Endothelial cell of umbilical vein (primary cell): ENCODE data around the gene C1QTNF8. TPM values are rescaled to one million over a fixed set of nuclear protein-coding genes. Genes with fewer than 3 reads are reported as not detected.

ENCODE experiments used
- BruUV-seq: library from RNA; stranded (reverse); fragments of 400-500 nt; replicated peaks from 2 replicates; lab custom pipeline; 2021; lab: Mats Ljungman, UMichigan
- CTCF ChIA-PET: fragments of 300-600, 350-600 bp; sonication (Branson Sonifier 250); formaldehyde crosslinking; loops from one replicate; lab custom pipeline; 2021; ENCODE audit warnings: antibody characterized with exemption, inconsistent platforms; lab: Charles Lee
- POLR2A ChIA-PET: fragments of 300-600, 350-600 bp; sonication (Branson Sonifier 250); formaldehyde crosslinking; loops from one replicate; lab custom pipeline; 2021; ENCODE audit warnings: antibody characterized with exemption, inconsistent platforms; lab: Charles Lee
- DNase-seq: peaks from one replicate; pipeline ENCODE4 v3.0.0-alpha.2; 2011; ENCODE audit warnings: low read depth, low spot score
- FAIRE-seq: peaks from 2 replicates; lab custom pipeline; 2011; peaks lifted over from hg19 to GRCh38; lab: Jason Lieb, UNC
- H2AFZ ChIP-seq: 2 replicates; pipeline ENCODE4 v1.6.0; 2012; ENCODE audit warnings: low read depth, low read length, control low read depth, inconsistent platforms
- H3K27ac ChIP-seq: 2 replicates; pipeline ENCODE4 v1.5.1; 2011; ENCODE audit warnings: low read depth, mild to moderate bottlenecking, control low read depth, low read length, moderate library complexity; ENCODE audit not compliant: insufficient read depth
- H3K27me3 ChIP-seq, 2 experiments: 2 replicates each; pipeline versions ENCODE4 v1.6.0 to v1.6.1; 2011; ENCODE audit warnings: low read length in 2 of 2, mixed read lengths in 1 of 2; ENCODE audit not compliant: control insufficient read depth in 2 of 2, insufficient read depth in 2 of 2
- H3K36me3 ChIP-seq, 2 experiments: 2 replicates in 1 of 2; 3 replicates in 1 of 2; pipeline ENCODE4 v1.5.1; 2011; ENCODE audit warnings: low read length in 2 of 2, mild to moderate bottlenecking in 1 of 2, moderate library complexity in 1 of 2; ENCODE audit not compliant: control insufficient read depth in 2 of 2, insufficient read depth in 2 of 2; ENCODE audit errors: extremely low read depth in 1 of 2
- H3K4me1 ChIP-seq: 3 replicates; pipeline ENCODE4 v1.5.1; 2011; ENCODE audit warnings: mild to moderate bottlenecking, low read length; ENCODE audit not compliant: control insufficient read depth, insufficient read depth; ENCODE audit errors: extremely low read depth
- H3K4me2 ChIP-seq: 2 replicates; pipeline ENCODE4 v1.6.1; 2011; ENCODE audit warnings: low read length, control low read depth, mixed read lengths; ENCODE audit not compliant: insufficient read depth
- H3K4me3 ChIP-seq, 3 experiments: fragments of 200-600 bp in 1 of 3; sonication (generic), shearing (Covaris generic) in 1 of 3; replicated peaks in 1 of 3; 2 replicates each; pipeline ENCODE4 v1.5.1; 2011 to 2016; ENCODE audit warnings: control low read depth in 3 of 3, low read length in 3 of 3, mild to moderate bottlenecking in 2 of 3, inconsistent platforms in 1 of 3, low read depth in 1 of 3, moderate library complexity in 1 of 3; ENCODE audit not compliant: insufficient read depth in 1 of 3
- H3K79me2 ChIP-seq: 2 replicates; pipeline ENCODE4 v1.6.0; 2012; ENCODE audit warnings: low read length, inconsistent platforms; ENCODE audit not compliant: control insufficient read depth, insufficient read depth
- H3K9ac ChIP-seq: replicated peaks from 2 replicates; pipeline ENCODE3; 2011; ENCODE audit warnings: low read length, control low read depth; ENCODE audit not compliant: insufficient read depth; ENCODE audit errors: extremely low read depth
- H3K9me1 ChIP-seq: replicated peaks from 3 replicates; pipeline ENCODE4 v1.6.0; 2011; ENCODE audit warnings: mild to moderate bottlenecking, low read length; ENCODE audit not compliant: control insufficient read depth, insufficient read depth; ENCODE audit errors: extremely low read depth
- H3K9me3 ChIP-seq: replicated peaks from 2 replicates; pipeline ENCODE4 v1.5.1; 2012; ENCODE audit warnings: low read length, inconsistent platforms; ENCODE audit not compliant: control insufficient read depth, insufficient read depth
- H4K20me1 ChIP-seq: replicated peaks from 2 replicates; pipeline ENCODE3; 2011; ENCODE audit warnings: mild to moderate bottlenecking, low read length; ENCODE audit not compliant: control insufficient read depth, insufficient read depth; ENCODE audit errors: extremely low read depth
- EZH2 ChIP-seq: IDR thresholded peaks from 2 replicates; pipeline ENCODE4 v1.6.1; 2012; ENCODE audit warnings: borderline replicate concordance, low read depth, mild to moderate bottlenecking, moderate library complexity, low read length, inconsistent platforms; ENCODE audit not compliant: severe bottlenecking
- FOS ChIP-seq: IDR thresholded peaks from 2 replicates; pipeline ENCODE4 v1.6.1; 2011; ENCODE audit warnings: mild to moderate bottlenecking, low read length, moderate library complexity, borderline replicate concordance; ENCODE audit not compliant: insufficient read depth
- GATA2 ChIP-seq: IDR thresholded peaks from 2 replicates; pipeline ENCODE4 v1.7.0; 2011; ENCODE audit warnings: low read depth, mild to moderate bottlenecking, moderate library complexity, mixed read lengths, low read length; ENCODE audit not compliant: insufficient read length, insufficient read depth
- JUN ChIP-seq: IDR thresholded peaks from 2 replicates; pipeline ENCODE4 v1.6.1; 2011; ENCODE audit warnings: borderline replicate concordance, low read depth; ENCODE audit not compliant: insufficient read length, insufficient read depth
- MYC ChIP-seq: IDR thresholded peaks from one replicate; pipeline ENCODE4 v1.6.1; 2011; ENCODE audit warnings: mild to moderate bottlenecking, low read depth, low read length
- POLR2A ChIP-seq: IDR thresholded peaks from 2 replicates; pipeline ENCODE4 v1.6.1; 2012; ENCODE audit warnings: low read depth, mild to moderate bottlenecking, control low read depth, low read length
- POLR2AphosphoS5 ChIP-seq: IDR thresholded peaks from 2 replicates; pipeline ENCODE4 v1.6.1; 2012; ENCODE audit warnings: low read depth, mild to moderate bottlenecking, control low read depth, low read length, moderate library complexity; ENCODE audit not compliant: insufficient read depth
- dilution Hi-C: fragments of 300-500 bp; cut with MboI; formaldehyde crosslinking; loops from one replicate; pipeline ENCODE4 v1.15.0; 2019; ENCODE audit warnings: low sequenced_read_pairs; ENCODE audit not compliant: extremely low pct_ligation_motif_present
- intact Hi-C: fragments of 100-400 bp; cut with micrococcal nuclease; formaldehyde crosslinking; loops from one replicate; pipeline ENCODE4 v1.10.0; 2022
- polyA plus RNA-seq, 4 experiments: library from polyadenylated mRNA; depleted of rRNA in 3 of 4; stranded (reverse) in 3 of 4; unstranded in 1 of 4; fragments of >200 nt; gene quantifications; 2 replicates each; pipeline versions ENCODE4 v1.2.1 to v1.2.3, GENCODE V29; 2011 to 2012; ENCODE audit warnings: missing spikeins in 1 of 4
- total RNA-seq: library from RNA; stranded (reverse); gene quantifications from 2 replicates; pipeline ENCODE4 v1.2.3, GENCODE V29; 2021
- TF ChIP-seq, protein P1 (sequence below): IDR thresholded peaks from 2 replicates; pipeline ENCODE4 v1.6.1; 2011; ENCODE audit not compliant: insufficient read depth, insufficient read length
- TF ChIP-seq, protein P2 (sequence below), 2 donors: IDR thresholded peaks; 1 replicate in 1 of 2; 2 replicates in 1 of 2; pipeline ENCODE4 v1.5.1; 2011; ENCODE audit warnings: low read length in 2 of 2, mild to moderate bottlenecking in 2 of 2, moderate library complexity in 2 of 2, control low read depth in 1 of 2, inconsistent platforms in 1 of 2, low read depth in 1 of 2; ENCODE audit not compliant: insufficient read depth in 1 of 2; ENCODE audit errors: extremely low read depth in 1 of 2

The C1QTNF8 gene
- total and polyA plus RNA-seq, 2 donors (not counting 3 experiments of a cell fraction or from before 2014, with no cell fraction given) = not detected

DNA sequence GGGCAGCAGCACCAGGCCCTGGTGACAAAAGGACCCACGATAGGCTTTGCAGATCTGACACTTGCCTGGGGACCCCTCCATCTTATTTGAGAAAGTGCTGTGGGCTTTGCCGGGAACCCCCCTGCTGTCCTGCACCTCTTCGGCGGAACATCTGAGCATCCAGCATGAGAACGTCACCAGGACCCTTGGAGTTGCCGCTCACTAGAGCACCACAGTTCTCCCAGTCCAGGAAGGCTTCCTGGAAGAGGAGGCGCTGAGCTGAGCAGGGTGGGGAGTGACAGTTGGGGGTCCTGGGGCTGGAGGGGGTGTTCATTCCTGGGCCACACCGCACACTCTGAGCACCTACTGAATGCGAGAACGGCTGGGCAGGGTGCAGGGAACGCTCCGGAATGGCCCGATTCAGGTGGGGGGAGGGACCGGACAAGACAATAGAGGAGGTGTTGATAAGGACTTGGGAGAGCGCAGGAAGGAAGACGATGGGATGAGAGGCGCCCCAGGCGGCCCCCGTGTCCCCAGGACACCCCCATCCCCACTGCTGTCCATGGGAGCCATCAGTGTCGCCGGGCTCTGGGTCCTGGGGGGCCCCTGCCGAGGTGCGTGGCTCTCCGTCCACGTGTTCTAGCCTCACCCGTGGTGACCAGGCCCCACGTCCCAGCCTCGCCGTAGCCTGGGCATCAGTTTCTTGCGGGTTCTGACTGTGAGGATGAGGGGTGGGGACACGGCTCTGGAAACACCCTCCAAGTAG lies 32.1 kb upstream of the C1QTNF8 start:
- Histone ChIP-seq H3K9me1 (no peaks in the 10 kb centered on the region), H3K4me2 (no peak overlapping the region), H3K27me3 (no peaks in the 10 kb centered on the region), H3K9me3 (no peaks in the 10 kb centered on the region), H4K20me1 (no peaks in the 10 kb centered on the region), H3K4me3 (no peak overlapping the region), H3K36me3 (no peaks in the 10 kb centered on the region), H3K27ac (no peak overlapping the region), H3K9ac (no peak overlapping the region), H3K4me1 (no peaks in the 10 kb centered on the region), H3K79me2 (no peaks in the 10 kb centered on the region), H2AFZ (no peak overlapping the region)
- intact Hi-C loops = no loop called here
- ChIA-PET CTCF (interaction anchor here (1.0 kb wide), 1 partner anchor 71 kb away, joined by 3 read pairs; no protein-coding TSS in a partner anchor), POLR2A (no interaction called here)
- DNase-seq (no peak), FAIRE-seq (no peak)
- TF ChIP-seq EZH2 = no peak
- TF ChIP-seq, protein P1, sequence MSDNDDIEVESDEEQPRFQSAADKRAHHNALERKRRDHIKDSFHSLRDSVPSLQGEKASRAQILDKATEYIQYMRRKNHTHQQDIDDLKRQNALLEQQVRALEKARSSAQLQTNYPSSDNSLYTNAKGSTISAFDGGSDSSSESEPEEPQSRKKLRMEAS = no peak
- BruUV-seq = no TSS peak
- dilution Hi-C loops = no loop called here

DNA sequence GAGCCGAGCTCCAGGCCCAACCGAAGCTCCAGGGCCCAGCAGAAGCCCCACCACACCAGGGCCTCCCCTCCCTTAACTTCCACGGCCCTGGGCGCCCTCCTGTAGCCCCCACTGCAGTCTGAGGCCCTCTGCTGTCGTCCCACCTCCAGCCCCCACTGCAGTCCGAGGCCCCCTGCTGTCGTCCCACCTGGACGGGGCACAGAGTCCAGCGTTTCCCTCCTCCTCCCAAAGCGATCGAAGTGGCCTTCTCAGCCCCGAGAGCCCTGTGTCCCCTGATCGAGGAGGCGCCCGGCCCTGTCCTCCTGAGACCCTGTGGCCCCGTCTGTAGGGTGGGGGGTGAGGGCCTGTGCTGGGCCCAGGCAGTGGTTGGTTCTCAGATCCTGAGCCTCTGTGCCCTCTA lies 31.1 kb upstream of the C1QTNF8 start:
- H3K79me2 ChIP-seq = no peaks in the 10 kb centered on the region
- FAIRE-seq (no peak), DNase-seq (no peak)
- no peaks in the 10 kb centered on the region for H3K36me3 ChIP-seq
- intact Hi-C loops = no loop called here
- dilution Hi-C loops = no loop called here
- H2AFZ ChIP-seq = no peak overlapping the region
- H3K4me2 ChIP-seq = no peak overlapping the region
- H3K27me3 ChIP-seq = no peaks in the 10 kb centered on the region
- no peak for TF ChIP-seq MYC
- TF ChIP-seq EZH2 = no peak
- TF ChIP-seq POLR2AphosphoS5 = no peak
- TF ChIP-seq, protein P2, sequence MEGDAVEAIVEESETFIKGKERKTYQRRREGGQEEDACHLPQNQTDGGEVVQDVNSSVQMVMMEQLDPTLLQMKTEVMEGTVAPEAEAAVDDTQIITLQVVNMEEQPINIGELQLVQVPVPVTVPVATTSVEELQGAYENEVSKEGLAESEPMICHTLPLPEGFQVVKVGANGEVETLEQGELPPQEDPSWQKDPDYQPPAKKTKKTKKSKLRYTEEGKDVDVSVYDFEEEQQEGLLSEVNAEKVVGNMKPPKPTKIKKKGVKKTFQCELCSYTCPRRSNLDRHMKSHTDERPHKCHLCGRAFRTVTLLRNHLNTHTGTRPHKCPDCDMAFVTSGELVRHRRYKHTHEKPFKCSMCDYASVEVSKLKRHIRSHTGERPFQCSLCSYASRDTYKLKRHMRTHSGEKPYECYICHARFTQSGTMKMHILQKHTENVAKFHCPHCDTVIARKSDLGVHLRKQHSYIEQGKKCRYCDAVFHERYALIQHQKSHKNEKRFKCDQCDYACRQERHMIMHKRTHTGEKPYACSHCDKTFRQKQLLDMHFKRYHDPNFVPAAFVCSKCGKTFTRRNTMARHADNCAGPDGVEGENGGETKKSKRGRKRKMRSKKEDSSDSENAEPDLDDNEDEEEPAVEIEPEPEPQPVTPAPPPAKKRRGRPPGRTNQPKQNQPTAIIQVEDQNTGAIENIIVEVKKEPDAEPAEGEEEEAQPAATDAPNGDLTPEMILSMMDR (IDR thresholded peaks at IDR 0.05; ENCODE audit: extremely low read depth in 1 of 2, insufficient read depth in 1 of 2, low read depth in 1 of 2, low read length in 2 of 2) = no peak
- no peak for TF ChIP-seq FOS
- TF ChIP-seq GATA2 = no peak
- no peak for TF ChIP-seq JUN
- TF ChIP-seq, protein P1 = no peak
- no peak for TF ChIP-seq POLR2A
- ChIA-PET CTCF (interaction anchor here (1.0 kb wide), 1 partner anchor 69 kb away, joined by 3 read pairs; no protein-coding TSS in a partner anchor), POLR2A (no interaction called here)
- H4K20me1 ChIP-seq = no peaks in the 10 kb centered on the region
- H3K9ac ChIP-seq = no peak overlapping the region
- no peaks in the 10 kb centered on the region for H3K4me1 ChIP-seq
- no peaks in the 10 kb centered on the region for H3K9me1 ChIP-seq
- no TSS peak for BruUV-seq
- no peak overlapping the region for H3K4me3 ChIP-seq
- H3K9me3 ChIP-seq = no peaks in the 10 kb centered on the region
- no peak overlapping the region for H3K27ac ChIP-seq
